ENCODE data around the gene HEG1. TPM values are rescaled to one million over a fixed set of nuclear protein-coding genes. Genes with fewer than 3 reads are reported as not detected.

HEG1 gene
- total RNA-seq, 2 donors from 2014 or later: 45.7 to 46.1 TPM

GRCh38 chr3:125011941-125012340 is 43.9 kb downstream of the HEG1 start:
- Histone ChIP-seq H3K27ac (no peak overlapping the region), H3K27me3 (no peaks in the 10 kb centered on the region), H3K36me3 (replicated peaks in 1 of 2; ENCODE audit: insufficient read depth in 1 of 2, low read depth in 2 of 2) (no peaks in the 10 kb centered on the region), H3K4me1 (peaks cover 16% of the 10 kb centered on the region), H3K9me3 (no peaks in the 10 kb centered on the region), H3K4me3 (no peak overlapping the region)
- no peak for TF ChIP-seq POLR2A (IDR thresholded peaks at IDR 0.05)
- TF ChIP-seq CTCF (IDR thresholded peaks at IDR 0.05): no peak
- DNase-seq (no peak), ATAC-seq (no peak)
- 84 to 87% methylated on average over 7 of the region's 7 CpGs for WGBS, 2 donors
- intact Hi-C loops (cut with DNase I): no loop called here

- Histone ChIP-seq H3K9me3 (no peaks in the 10 kb centered on the region), H3K4me1 (peaks cover 20% of the 10 kb centered on the region), H3K27ac (no peak overlapping the region), H3K4me3 (no peak overlapping the region), H3K36me3 (replicated peaks in 1 of 2; ENCODE audit: insufficient read depth in 1 of 2, low read depth in 2 of 2) (peaks cover 0 to 2% of the 10 kb centered on the region in 2 donors), H3K27me3 (no peaks in the 10 kb centered on the region)
- TF ChIP-seq CTCF (IDR thresholded peaks at IDR 0.05) (no peak), POLR2A (IDR thresholded peaks at IDR 0.05) (no peak)
- 73 to 83% methylated on average over 7 of the region's 7 CpGs for WGBS, 2 donors
- ATAC-seq (no peak), DNase-seq (no peak)
- intact Hi-C loops (cut with DNase I): no loop called here
Observed at GRCh38 chr3:125010393-125010792, 45.4 kb downstream of the HEG1 start.

- Histone ChIP-seq H3K4me1 (peaks cover 33% of the 10 kb centered on the region), H3K27me3 (no peaks in the 10 kb centered on the region), H3K4me3 (no peak overlapping the region), H3K36me3 (replicated peaks in 1 of 2; ENCODE audit: insufficient read depth in 1 of 2, low read depth in 2 of 2) (peaks cover 0 to 2% of the 10 kb centered on the region in 2 donors), H3K27ac (peak overlapping the region in 1 of 4 donors; percentile 4), H3K9me3 (no peaks in the 10 kb centered on the region)
- intact Hi-C loops (cut with DNase I): no loop called here
- 42 to 46% methylated on average over 4 of the region's 4 CpGs for WGBS, 2 donors
- ATAC-seq (no peak), DNase-seq (no peak)
- TF ChIP-seq CTCF (IDR thresholded peaks at IDR 0.05) (no peak), POLR2A (IDR thresholded peaks at IDR 0.05) (no peak)
Observed at GRCh38 chr3:125008766-125009165, 47.0 kb downstream of the HEG1 start.

GRCh38 chr3:125006291-125006731 is 49.5 kb downstream of the HEG1 start:
- H3K36me3 ChIP-seq (replicated peaks in 1 of 2; ENCODE audit: insufficient read depth in 1 of 2, low read depth in 2 of 2): peaks cover 0 to 2% of the 10 kb centered on the region in 2 donors

More at GRCh38 chr3:125006291-125006731, 49.5 kb downstream of the HEG1 start:
- intact Hi-C loops (cut with DNase I): no loop called here
- H3K4me1 ChIP-seq: peaks cover 51% of the 10 kb centered on the region
- no peak for ATAC-seq
- H3K4me3 ChIP-seq: no peak overlapping the region
- TF ChIP-seq CTCF (IDR thresholded peaks at IDR 0.05) (no peak), POLR2A (IDR thresholded peaks at IDR 0.05) (no peak)
- no peaks in the 10 kb centered on the region for H3K9me3 ChIP-seq
- H3K27ac ChIP-seq: no peak overlapping the region
- WGBS, 2 donors: 66 to 69% methylated on average over 5 of the region's 5 CpGs
- DNase-seq: no peak
- no peaks in the 10 kb centered on the region for H3K27me3 ChIP-seq

All from body of pancreas (tissue), 4 donors.